T-cell (primary cell): ENCODE data around the gene DTNBP1. TPM values are rescaled to one million over a fixed set of nuclear protein-coding genes. Genes with fewer than 3 reads are reported as not detected.

Experiments
- ATAC-seq, 4 experiments: fragments of 200-7000 bp in 3 of 4; fragments of 150-1000 bp in 1 of 4; cut with Tn5 transposase; replicated peaks in 1 of 4; 1 replicate in 3 of 4; 2 replicates in 1 of 4; pipeline ENCODE4 v1.10.0; 2021; ENCODE audit warnings: moderate library complexity in 3 of 4, mild to moderate bottlenecking in 2 of 4, moderate number of reproducible peaks in 1 of 4
- CTCF ChIA-PET, 2 donors: fragments of 300-600 bp; sonication (Branson Sonifier 250); formaldehyde crosslinking; loops; one replicate each; lab custom pipeline; 2022; ENCODE audit warnings: antibody characterized with exemption in 2 of 2; lab: Charles Lee
- POLR2A ChIA-PET, 2 donors: fragments of 300-600 bp; sonication (Branson Sonifier 250); formaldehyde crosslinking; loops; one replicate each; lab custom pipeline; 2022; ENCODE audit warnings: antibody characterized with exemption in 2 of 2; lab: Charles Lee
- DNase-seq, 35 experiments: peaks; one replicate each; pipeline versions ENCODE4 v3.0.0 to v3.0.0-alpha.2; 2013 to 2023
- H3K27ac ChIP-seq: one replicate; pipeline ENCODE4 v1.5.1; 2013; ENCODE audit warnings: low read length
- H3K27me3 ChIP-seq, 2 experiments: replicated peaks in 1 of 2; 1 replicate in 1 of 2; 2 replicates in 1 of 2; pipeline versions ENCODE4 v1.6.1 to v1.7.0; 2013; ENCODE audit warnings: low read length in 1 of 2, mixed read lengths in 1 of 2; ENCODE audit not compliant: control insufficient read depth in 2 of 2, insufficient read depth in 2 of 2; ENCODE audit errors: extremely low read depth in 1 of 2
- H3K36me3 ChIP-seq, 2 donors: 1 replicate in 1 of 2; 2 replicates in 1 of 2; pipeline versions ENCODE4 v1.6.1 to v1.7.0; 2013; ENCODE audit warnings: low read length in 1 of 2; ENCODE audit not compliant: control insufficient read depth in 2 of 2, insufficient read depth in 1 of 2; ENCODE audit errors: extremely low read depth in 1 of 2
- H3K4me1 ChIP-seq, 2 experiments: 1 replicate in 1 of 2; 2 replicates in 1 of 2; pipeline versions ENCODE4 v1.6.1 to v1.7.0; 2013; ENCODE audit warnings: low read length in 2 of 2, mixed read lengths in 1 of 2; ENCODE audit not compliant: insufficient read depth in 2 of 2, control insufficient read depth in 1 of 2; ENCODE audit errors: extremely low read depth in 1 of 2
- H3K4me3 ChIP-seq, 2 donors: 1 replicate in 1 of 2; 2 replicates in 1 of 2; pipeline versions ENCODE4 v1.5.1 to v1.7.0; 2013; ENCODE audit warnings: mild to moderate bottlenecking in 2 of 2, low read length in 1 of 2, moderate library complexity in 1 of 2; ENCODE audit not compliant: control insufficient read depth in 1 of 2; ENCODE audit errors: extremely low read depth in 1 of 2
- H3K9me3 ChIP-seq: 2 replicates; pipeline ENCODE4 v1.7.0; 2013
- H3K27ac Mint-ChIP-seq, 2 donors: one replicate each; pipeline ENCODE4 v1.8.0; 2020 to 2021; ENCODE audit warnings: mild to moderate bottlenecking in 2 of 2, mixed read lengths in 2 of 2
- H3K27me3 Mint-ChIP-seq, 2 donors: one replicate each; pipeline ENCODE4 v1.8.0; 2021 to 2022; ENCODE audit warnings: mixed read lengths in 2 of 2
- H3K36me3 Mint-ChIP-seq: one replicate; pipeline ENCODE4 v1.8.0; 2021; ENCODE audit warnings: mixed read lengths
- H3K4me1 Mint-ChIP-seq, 3 donors: one replicate each; pipeline ENCODE4 v1.8.0; 2020 to 2022; ENCODE audit warnings: mixed read lengths in 3 of 3, mild to moderate bottlenecking in 1 of 3
- H3K4me3 Mint-ChIP-seq, 3 donors: one replicate each; pipeline ENCODE4 v1.8.0; 2020 to 2022; ENCODE audit warnings: mild to moderate bottlenecking in 3 of 3, mixed read lengths in 3 of 3, moderate library complexity in 3 of 3
- H3K9me3 Mint-ChIP-seq, 3 donors: one replicate each; pipeline ENCODE4 v1.8.0; 2020 to 2022; ENCODE audit warnings: mixed read lengths in 3 of 3
- WGBS: methylation state at CpG from one replicate; pipeline ENCODE4 v1.1.5; 2013; ENCODE audit warnings: missing lambda C conversion rate; ENCODE audit not compliant: insufficient coverage; 5-methylcytosine and 5-hydroxymethylcytosine counted together
- total RNA-seq, 35 experiments: library from RNA in 6 of 35; stranded (reverse) in 6 of 35; fragments of 120-200 nt in 1 of 35; gene quantifications; one replicate each; pipeline versions ENCODE4 v1.2.1 to v1.2.4 and lab custom pipeline; 2013 to 2026

DTNBP1 gene
- total RNA-seq, 5 donors from 2014 or later (not counting 1 experiment from before 2014, with no cell fraction given), result 18.7 to 25.4 (median 19.9) TPM

- no peaks in the 10 kb centered on the region for H3K27me3 Mint-ChIP-seq
- peaks cover 11% of the 10 kb centered on the region for H3K36me3 Mint-ChIP-seq
These were observed 36.7 kb downstream of the DTNBP1 start for GRCh38 chr6:15626160-15626559.

GRCh38 chr6:15623276-15624116 is 39.3 kb downstream of the DTNBP1 start:
- Mint-ChIP-seq H3K4me3 (no peak overlapping the region), H3K9me3 (no peaks in the 10 kb centered on the region), H3K4me1 (peaks cover 40 to 58% (median 41%) of the 10 kb centered on the region in 3 donors), H3K27ac (no peak overlapping the region), H3K36me3 (peaks cover 19% of the 10 kb centered on the region), H3K27me3 (no peaks in the 10 kb centered on the region)
- WGBS, result 82% methylated on average over 6 of the region's 8 CpGs
- peak in 1 of 35 experiments; percentile 30 for DNase-seq
- no peaks in the 10 kb centered on the region for H3K36me3 ChIP-seq
- no peak for ATAC-seq
- no peaks in the 10 kb centered on the region for H3K27me3 ChIP-seq
- no peak overlapping the region for H3K27ac ChIP-seq
- CTCF ChIA-PET, result interaction anchor here (0.5 to 2.1 kb wide), 13 partner anchors 12 to 1715 kb away, joined by 3 to 8 read pairs (median 3); no protein-coding TSS in a partner anchor
- no peaks in the 10 kb centered on the region for H3K9me3 ChIP-seq
- POLR2A ChIA-PET, result no interaction called here
- H3K4me1 ChIP-seq, result peaks cover 6 to 10% of the 10 kb centered on the region in 2 experiments
- H3K4me3 ChIP-seq, result no peak overlapping the region

More at GRCh38 chr6:15626160-15626559, 36.7 kb downstream of the DTNBP1 start:
- no peaks in the 10 kb centered on the region for H3K36me3 ChIP-seq
- H3K9me3 Mint-ChIP-seq, result no peaks in the 10 kb centered on the region
- H3K9me3 ChIP-seq, result no peaks in the 10 kb centered on the region
- ChIA-PET POLR2A (no interaction called here), CTCF (interaction anchor here in 1 of 2 donors (0.8 to 1.3 kb wide), 4 partner anchors 9 to 1718 kb away, joined by 3 to 5 read pairs (median 4); no protein-coding TSS in a partner anchor)
- peaks cover 9 to 12% of the 10 kb centered on the region in 2 experiments for H3K4me1 ChIP-seq
- H3K27ac Mint-ChIP-seq, result peak overlapping the region; percentile 32 to 55
- WGBS, result no CpG with 5 or more reads among the region's 1 CpG
- peaks cover 45 to 70% (median 49%) of the 10 kb centered on the region in 3 donors for H3K4me1 Mint-ChIP-seq
- no peaks in the 10 kb centered on the region for H3K27me3 ChIP-seq
- no peak overlapping the region for H3K27ac ChIP-seq
- ATAC-seq, result no peak
- H3K4me3 Mint-ChIP-seq, result no peak overlapping the region
- no peak overlapping the region for H3K4me3 ChIP-seq
- no peak for DNase-seq

GRCh38 chr6:15622045-15622740 is 40.6 kb downstream of the DTNBP1 start:
- peaks cover 22% of the 10 kb centered on the region for H3K36me3 Mint-ChIP-seq
- Histone ChIP-seq H3K36me3 (no peaks in the 10 kb centered on the region), H3K27me3 (no peaks in the 10 kb centered on the region), H3K4me3 (no peak overlapping the region), H3K4me1 (peaks cover 1 to 8% of the 10 kb centered on the region in 2 experiments), H3K9me3 (no peaks in the 10 kb centered on the region), H3K27ac (no peak overlapping the region)
- POLR2A ChIA-PET, result interaction anchor here in 1 of 2 donors (0.6 kb wide), 1 partner anchor 60 kb away, joined by 3 read pairs; no protein-coding TSS in a partner anchor
- H3K27ac Mint-ChIP-seq, result no peak overlapping the region
- peaks cover 40 to 56% (median 44%) of the 10 kb centered on the region in 3 donors for H3K4me1 Mint-ChIP-seq
- ATAC-seq, result no peak
- H3K4me3 Mint-ChIP-seq, result no peak overlapping the region
- H3K27me3 Mint-ChIP-seq, result no peaks in the 10 kb centered on the region
- H3K9me3 Mint-ChIP-seq, result no peaks in the 10 kb centered on the region
- DNase-seq, result no peak
- WGBS, result no CpG with 5 or more reads among the region's 4 CpGs
- CTCF ChIA-PET, result interaction anchor here (0.6 to 2.1 kb wide), 5 partner anchors 11 to 1827 kb away, joined by 3 to 8 read pairs (median 6); no protein-coding TSS in a partner anchor

DNA sequence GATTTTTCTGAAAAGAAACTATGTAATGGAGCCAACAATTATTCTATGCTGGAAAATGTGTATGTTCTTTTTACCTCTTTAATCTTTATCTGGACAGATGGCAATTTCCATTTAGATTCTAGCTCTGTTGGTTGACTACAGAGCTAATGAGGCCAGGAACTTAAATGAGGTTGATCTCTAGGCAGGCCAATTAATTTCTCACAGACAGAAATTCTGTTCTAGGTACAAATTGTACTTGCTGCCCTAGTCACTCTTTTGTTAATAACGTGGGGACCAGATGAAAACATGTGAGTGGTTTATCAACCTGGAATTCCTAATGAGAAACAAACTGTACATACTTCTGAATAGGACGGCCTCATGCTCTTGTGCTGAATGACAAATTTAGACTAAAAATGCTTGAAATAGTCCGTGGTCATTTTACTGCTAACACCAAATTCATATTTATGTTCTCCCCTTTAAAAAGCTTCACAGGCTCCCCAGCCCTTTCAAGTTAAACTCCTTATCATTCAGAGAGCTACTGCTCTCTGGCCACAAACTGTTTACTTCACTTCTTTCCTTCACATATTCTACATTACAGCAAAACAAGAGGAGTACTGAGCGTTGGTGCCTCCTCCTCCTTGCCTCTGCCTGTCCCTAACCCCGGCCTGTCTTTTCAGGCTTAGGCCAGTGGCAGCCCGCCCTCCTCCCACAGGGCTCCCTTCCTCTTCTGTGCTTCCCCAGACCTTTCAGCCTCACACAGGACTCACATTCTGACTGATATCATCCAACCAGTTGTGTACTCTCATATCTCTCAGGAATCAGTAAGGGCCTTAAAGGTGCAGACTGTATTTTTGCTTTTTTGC is 41.4 kb downstream of the DTNBP1 start:
- Mint-ChIP-seq H3K4me1 (peaks cover 39 to 55% (median 45%) of the 10 kb centered on the region in 3 donors), H3K9me3 (no peaks in the 10 kb centered on the region), H3K27me3 (no peaks in the 10 kb centered on the region), H3K4me3 (no peak overlapping the region), H3K27ac (no peak overlapping the region), H3K36me3 (peaks cover 19% of the 10 kb centered on the region)
- POLR2A ChIA-PET, result interaction anchor here in 1 of 2 donors (0.6 kb wide), 2 partner anchors 59 to 200 kb away, joined by 3 read pairs; no protein-coding TSS in a partner anchor
- DNase-seq (no peak), ATAC-seq (no peak)
- Histone ChIP-seq H3K9me3 (no peaks in the 10 kb centered on the region), H3K27ac (no peak overlapping the region), H3K4me1 (peaks cover 0 to 4% of the 10 kb centered on the region in 2 experiments), H3K36me3 (no peaks in the 10 kb centered on the region), H3K4me3 (no peak overlapping the region), H3K27me3 (no peaks in the 10 kb centered on the region)
- CTCF ChIA-PET, result interaction anchor here (0.6 to 2.1 kb wide), 5 partner anchors 10 to 1974 kb away, joined by 3 to 7 read pairs (median 4); no protein-coding TSS in a partner anchor
- WGBS, result 76% methylated on average over 6 of the region's 6 CpGs

DNA sequence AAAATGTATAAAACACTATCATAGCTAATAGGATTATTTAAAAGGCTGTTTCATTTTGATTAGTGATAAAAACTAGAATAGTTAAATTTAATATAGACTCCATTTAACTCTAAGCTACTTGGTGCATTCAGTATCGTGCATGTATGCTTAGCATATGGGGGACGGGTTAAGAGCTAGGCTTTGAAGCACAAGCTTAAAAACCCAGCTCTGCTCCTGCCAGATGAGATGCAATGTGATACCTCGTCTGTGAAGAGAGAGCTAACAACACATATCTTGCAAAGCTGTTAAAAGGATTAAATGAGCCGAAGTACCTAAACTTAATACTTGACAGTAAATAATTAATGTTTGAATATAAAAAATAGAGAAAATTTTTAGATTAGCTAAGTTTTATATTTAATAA is 42.2 kb downstream of the DTNBP1 start:
- Histone ChIP-seq H3K9me3 (no peaks in the 10 kb centered on the region), H3K4me1 (no peaks in the 10 kb centered on the region), H3K27me3 (no peaks in the 10 kb centered on the region), H3K4me3 (no peak overlapping the region), H3K36me3 (no peaks in the 10 kb centered on the region), H3K27ac (no peak overlapping the region)
- H3K36me3 Mint-ChIP-seq, result peaks cover 18% of the 10 kb centered on the region
- CTCF ChIA-PET, result interaction anchor here (0.6 to 1.6 kb wide), 4 partner anchors 9 to 1975 kb away, joined by 3 to 4 read pairs (median 4); no protein-coding TSS in a partner anchor
- no peaks in the 10 kb centered on the region for H3K9me3 Mint-ChIP-seq
- peaks cover 40 to 52% (median 44%) of the 10 kb centered on the region in 3 donors for H3K4me1 Mint-ChIP-seq
- no peak overlapping the region for H3K4me3 Mint-ChIP-seq
- WGBS, result no CpG with 5 or more reads among the region's 4 CpGs
- POLR2A ChIA-PET, result interaction anchor here in 1 of 2 donors (0.5 to 0.6 kb wide), 2 partner anchors 200 to 1501 kb away, joined by 3 read pairs; no protein-coding TSS in a partner anchor
- H3K27ac Mint-ChIP-seq, result no peak overlapping the region
- H3K27me3 Mint-ChIP-seq, result no peaks in the 10 kb centered on the region
- DNase-seq (no peak), ATAC-seq (no peak)
